SKM-1 treated with dmso at 0.1 percent for 144 hours (cell line): ENCODE measurements around the gene G2E3.
"Not testable (repeated sequence)": the region's sequence is repeated elsewhere in the genome, so short reads cannot be mapped to it uniquely, and the experiment has no call there.

Experiments used
- DNase-seq: peaks from one replicate; lab custom pipeline; 2025; ENCODE audit not compliant: unreplicated experiment; lab: John Stamatoyannopoulos, UW

Gene G2E3

DNA sequence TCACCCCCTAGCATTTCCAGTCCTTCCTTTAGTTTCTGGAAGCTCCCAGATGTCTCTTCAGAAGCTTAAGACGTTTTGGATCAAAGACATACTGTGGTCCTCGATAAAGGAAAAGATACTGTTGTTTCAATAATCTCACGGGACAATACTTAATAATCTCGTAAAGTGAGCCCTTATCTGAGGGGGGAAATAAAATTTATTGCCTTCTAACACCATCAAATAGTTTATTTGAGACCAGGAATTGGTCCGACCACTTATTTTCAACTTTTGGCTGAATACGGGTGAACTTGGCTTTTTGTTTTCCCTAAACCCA is 640 bp upstream of the G2E3 start:
- no peak for DNase-seq

- DNase-seq = no peak
Measured at GRCh38 chr14:30559638-30560091, 707 bp downstream of the G2E3 start.

GRCh38 chr14:30560581-30560980 is 1.6 kb downstream of the G2E3 start:
- no peak for DNase-seq

DNA sequence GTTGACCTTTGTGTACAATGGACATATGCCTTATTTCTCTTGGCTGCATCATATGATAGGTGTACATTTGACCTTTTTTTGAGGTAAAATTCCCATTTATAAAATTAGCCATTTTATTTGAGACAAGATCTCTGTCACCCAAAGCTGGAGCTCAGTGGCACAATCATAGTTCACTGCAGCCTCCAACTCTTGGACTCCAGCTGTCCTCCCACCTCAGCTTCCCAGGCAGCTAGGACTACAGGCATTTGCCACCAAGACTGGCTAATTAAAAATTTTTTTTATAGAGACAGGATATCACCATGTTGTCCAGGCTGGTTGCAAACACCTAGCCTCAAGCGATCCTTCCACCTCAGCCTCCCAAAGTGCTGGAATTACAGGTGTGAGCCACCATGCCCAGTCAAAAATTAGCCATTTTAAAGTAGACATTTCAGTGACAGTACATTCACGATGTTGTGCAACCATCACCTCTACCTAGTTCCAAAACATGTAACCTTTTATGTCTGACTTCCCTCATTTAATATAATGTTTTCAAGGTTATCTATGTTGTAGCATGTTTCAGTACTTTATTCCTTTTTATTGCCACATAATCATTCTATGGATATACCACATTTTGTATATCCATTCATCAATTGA is 5.4 kb downstream of the G2E3 start:
- DNase-seq = no peak

DNA sequence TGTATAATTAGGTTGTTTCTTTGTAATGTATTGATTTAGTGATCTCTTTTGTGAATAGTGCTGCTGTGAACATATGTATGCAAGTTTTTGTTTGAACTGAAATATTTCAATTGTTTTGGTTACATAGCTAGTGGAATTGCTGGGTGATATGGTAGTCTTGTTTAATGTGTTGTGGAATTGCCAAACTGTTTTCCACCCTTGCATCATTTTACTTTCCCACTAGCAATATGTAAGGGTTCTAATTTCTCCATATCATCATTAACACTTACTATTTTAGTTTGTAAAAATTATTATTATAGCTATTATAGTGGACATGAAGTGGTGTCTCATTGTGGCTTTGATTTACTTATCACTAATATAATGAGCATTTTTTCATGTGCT is 5.9 kb downstream of the G2E3 start:
- DNase-seq = no peak

GRCh38 chr14:30569216-30569902 is 10.4 kb downstream of the G2E3 start:
- DNase-seq = no peak

- DNase-seq = no peak
Measured at GRCh38 chr14:30569903-30570226, 10.9 kb downstream of the G2E3 start.

DNA sequence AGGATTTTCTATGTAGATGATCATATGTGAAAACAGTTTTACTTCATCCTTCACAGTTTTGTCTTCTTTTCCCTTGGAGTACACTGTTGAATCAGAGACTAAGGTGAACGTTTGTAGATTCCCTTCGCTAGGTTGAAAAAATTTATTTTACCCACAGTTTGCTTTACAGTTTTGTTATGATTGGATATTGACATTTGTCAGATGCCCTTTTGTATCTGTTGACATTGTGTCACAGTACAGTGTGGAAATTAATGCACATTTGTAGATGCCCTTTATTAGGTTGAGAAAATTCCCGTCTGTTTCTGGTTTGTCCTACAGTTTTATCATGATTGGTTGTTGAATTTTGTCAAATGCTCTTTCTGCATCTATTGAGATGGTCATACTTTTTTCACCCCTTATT is 13.3 kb downstream of the G2E3 start:
- no peak for DNase-seq

DNA sequence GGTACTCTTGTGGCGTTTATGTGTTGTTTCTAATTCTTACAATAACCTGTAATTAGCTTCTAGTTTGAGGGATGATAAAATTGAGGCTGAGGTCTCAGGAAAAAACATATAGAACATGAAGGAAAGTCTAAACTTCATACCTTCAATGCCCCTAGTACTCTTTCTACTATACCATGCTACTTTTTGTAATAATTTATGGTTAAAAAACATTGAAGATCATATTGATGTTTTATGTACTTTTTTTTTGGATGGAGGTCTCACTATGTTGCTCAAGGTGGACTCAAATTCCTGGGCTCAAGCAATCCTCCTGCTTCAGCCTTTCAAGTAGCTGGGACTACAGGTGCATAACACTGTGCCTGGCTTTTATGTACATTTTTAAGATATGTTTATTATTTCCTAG is 13.8 kb downstream of the G2E3 start:
- no peak for DNase-seq

DNA sequence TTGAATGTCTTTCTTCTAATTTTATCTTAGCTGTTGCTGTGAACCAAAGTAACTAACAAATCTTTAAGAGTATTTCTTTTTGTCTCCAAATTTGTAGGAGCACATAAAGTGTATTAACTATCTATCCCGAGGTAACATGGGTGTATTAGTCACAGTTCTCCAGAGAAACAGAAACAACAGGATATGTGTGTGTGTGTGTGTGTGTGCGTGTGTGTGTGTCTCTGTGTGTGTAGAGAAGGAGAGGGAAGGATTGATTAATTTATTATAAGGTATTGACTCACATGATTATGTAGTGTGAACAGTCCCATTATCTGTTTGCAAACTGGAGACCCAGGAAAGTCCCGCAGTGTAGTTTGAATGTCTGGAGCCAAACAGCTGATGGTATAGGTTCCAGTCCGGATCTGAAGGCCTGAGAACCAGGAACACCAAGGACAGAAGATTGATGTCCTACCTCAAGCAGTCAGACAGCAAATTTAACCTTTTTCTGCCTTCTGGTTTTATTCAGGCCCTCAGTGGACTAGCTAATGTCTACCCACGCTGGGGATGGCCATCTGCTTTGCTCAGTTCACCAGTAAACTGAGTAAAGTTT is 14.4 kb downstream of the G2E3 start:
- no peak for DNase-seq

DNA sequence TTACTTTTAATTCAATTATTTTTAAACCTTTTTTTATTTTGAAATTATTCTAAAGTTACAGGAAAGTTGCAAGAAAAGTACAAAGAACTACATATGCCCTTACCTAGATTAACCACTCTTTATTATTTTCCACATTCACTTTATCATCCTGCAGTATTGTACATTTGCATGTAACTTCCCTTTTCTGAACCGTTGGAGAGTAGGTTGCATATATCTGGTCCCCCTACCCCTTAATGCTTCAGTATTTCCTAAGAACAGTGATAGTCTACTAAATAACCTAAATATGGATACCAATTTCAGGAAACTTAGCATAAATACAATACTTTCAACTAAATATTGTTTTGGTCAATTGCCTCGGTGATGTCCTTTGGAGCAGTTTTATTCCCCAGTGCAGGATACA is 15.0 kb downstream of the G2E3 start:
- DNase-seq = no peak

GRCh38 chr14:30574777-30575176 is 15.8 kb downstream of the G2E3 start:
- not testable (repeated sequence) for DNase-seq

DNA sequence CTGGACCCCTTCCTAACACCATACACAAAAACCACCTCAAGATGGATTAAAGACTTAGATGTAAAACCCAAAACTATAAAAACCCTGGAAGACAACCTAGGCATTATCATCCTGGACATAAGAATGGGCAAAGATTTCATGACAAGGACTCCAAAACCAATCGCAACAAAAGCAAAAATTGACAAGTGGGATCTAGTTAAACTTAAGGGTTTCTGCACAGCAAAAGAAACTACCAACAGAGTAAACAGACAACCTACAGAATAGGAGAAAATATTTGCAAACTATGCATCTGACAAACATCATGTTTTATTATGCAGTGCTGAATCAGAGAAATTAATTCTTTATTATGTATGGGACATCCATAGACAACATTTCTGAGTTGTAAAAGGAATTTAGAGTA is 17.4 kb downstream of the G2E3 start:
- not testable (repeated sequence) for DNase-seq

DNA sequence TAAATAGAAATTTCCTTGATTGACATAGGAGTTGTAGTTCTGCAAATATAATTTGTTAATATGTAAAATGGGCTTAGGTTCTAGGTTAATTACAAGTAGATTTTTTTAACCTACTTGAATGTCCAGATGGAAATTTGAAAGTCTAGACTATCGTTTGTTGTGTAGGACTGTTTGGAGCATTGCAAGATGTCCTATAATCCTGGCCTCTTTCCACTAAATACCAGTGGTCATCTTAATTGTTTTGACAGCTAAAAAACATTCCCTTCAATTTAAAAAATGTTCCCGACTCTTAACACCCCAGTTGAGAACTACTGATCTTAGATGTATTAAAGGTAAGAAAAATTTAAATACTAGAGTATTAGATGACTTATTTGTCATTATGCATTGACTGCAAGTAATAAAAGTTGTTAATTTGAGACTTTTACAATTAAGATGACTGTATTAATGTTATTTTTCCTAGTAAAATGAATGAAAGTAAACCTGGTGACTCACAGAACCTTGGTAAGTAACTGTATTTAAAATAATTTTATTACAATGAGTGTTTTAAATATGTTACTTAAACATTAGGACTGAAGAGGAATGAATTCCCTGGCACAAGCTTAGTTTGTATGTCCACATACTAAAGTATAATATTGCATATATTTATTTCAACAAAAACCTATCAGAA is 21.8 kb downstream of the G2E3 start:
- no peak for DNase-seq

GRCh38 chr14:30581283-30581625 is 22.3 kb downstream of the G2E3 start:
- DNase-seq = no peak

- DNase-seq = no peak
Measured at GRCh38 chr14:30582376-30582775, 23.4 kb downstream of the G2E3 start.

- no peak for DNase-seq
Measured at GRCh38 chr14:30584058-30584630, 25.2 kb downstream of the G2E3 start.

DNA sequence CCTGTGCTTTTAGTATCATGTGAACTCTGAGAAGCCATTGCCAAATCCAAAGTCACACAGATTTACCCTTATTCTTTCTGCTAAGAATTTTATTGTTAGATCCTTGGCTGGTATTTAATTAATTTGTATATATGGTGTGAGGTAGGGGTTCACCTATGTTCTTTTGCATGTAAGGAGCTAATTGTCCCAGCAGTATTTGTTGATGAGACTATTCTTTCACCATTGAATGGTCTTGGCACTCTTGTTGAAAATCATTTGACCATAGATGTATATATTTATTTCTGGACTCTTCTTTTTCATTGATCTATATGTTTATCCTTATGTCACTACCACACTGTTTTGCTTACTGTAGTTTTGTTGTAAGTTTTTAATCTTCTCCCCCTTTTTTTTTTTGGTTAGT is 26.2 kb downstream of the G2E3 start:
- no peak for DNase-seq

- no peak for DNase-seq
Measured at GRCh38 chr14:30587141-30587540, 28.2 kb downstream of the G2E3 start.

DNA sequence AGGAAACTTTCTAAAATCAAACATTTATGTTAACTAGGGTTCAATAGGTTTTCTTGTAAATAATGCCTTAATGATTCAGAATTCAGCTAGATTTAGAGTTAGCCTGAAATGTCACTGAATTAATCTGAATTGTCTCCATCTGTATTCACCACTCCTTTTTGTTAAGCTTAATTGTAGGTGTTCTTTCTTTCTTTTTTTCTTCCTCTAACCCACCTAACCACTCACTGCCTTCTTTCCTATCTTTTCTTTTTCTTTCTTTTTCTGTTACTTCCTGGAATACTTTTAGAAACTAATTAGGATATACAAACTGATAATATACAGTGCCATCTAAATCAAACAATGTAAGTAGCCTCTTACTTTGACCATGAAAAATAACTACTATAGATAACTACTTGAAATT is 29.9 kb downstream of the G2E3 start:
- DNase-seq = no peak

DNA sequence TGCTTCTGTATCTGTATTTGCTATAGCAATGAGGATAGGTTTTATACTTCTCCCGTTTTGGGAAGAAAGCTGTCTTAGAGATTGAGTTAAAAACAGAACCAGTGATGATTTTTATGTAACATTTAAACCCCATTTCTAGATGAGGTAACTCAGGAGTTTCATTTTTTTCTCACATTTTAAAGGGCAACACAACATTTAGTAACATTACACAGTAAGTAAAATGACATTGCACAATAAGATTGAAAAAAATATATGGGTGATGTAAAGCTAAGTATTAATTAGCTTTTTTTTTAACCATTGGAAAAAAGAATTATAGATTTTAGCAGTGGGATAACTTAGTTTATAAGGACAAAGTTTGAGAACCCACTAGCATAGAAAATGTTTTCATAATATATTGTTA is 38.0 kb downstream of the G2E3 start:
- DNase-seq = no peak

GRCh38 chr14:30597504-30597903 is 38.5 kb downstream of the G2E3 start:
- no peak for DNase-seq
